SH-SY5Y (cell line): ENCODE results near the gene ZNF428.

ENCODE experiments used
- GATA2 ChIP-seq: IDR thresholded peaks from 2 replicates; pipeline ENCODE4 v1.6.1; 2011; ENCODE audit warnings: mild to moderate bottlenecking, low read depth, low read length
- GATA3 ChIP-seq: IDR thresholded peaks from 2 replicates; pipeline ENCODE4 v1.6.1; 2011; ENCODE audit warnings: low read depth, mild to moderate bottlenecking, low read length, moderate library complexity

DNA sequence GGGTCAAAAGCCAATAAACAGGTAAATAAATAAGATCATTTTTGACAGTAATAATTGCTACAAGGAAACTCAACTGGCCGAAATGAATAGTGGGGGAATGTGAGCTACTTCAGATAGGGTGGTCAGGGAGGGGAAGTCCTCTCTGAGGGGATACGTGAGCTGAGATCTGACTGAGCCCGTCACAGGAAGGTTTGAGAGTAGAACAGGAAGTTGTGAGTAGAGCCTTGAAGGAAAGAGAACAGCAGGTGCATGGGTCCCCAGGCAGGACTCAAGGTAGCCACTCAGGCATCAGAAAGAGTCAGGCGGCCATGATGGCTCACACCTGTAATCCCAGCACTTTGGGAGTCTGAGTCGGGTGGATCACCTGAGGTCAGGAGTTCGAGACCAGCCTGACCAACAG lies 29.8 kb downstream of the ZNF428 start:
- no peak for TF ChIP-seq GATA3
- no peak for TF ChIP-seq GATA2
